GM12872 (cell line): ENCODE data around the gene CDKN3.

ENCODE experiments used
- CTCF ChIP-seq: IDR thresholded peaks from 3 replicates; pipeline ENCODE4 v1.5.1; 2011; ENCODE audit warnings: low read depth, mild to moderate bottlenecking, low read length, moderate library complexity; ENCODE audit not compliant: insufficient read depth

Gene CDKN3

GRCh38 chr14:54423991-54424390, 27.2 kb downstream of the CDKN3 start:
- TF ChIP-seq CTCF = no peak

- no peak for TF ChIP-seq CTCF
Observed at GRCh38 chr14:54424479-54424901, 27.7 kb downstream of the CDKN3 start.

- TF ChIP-seq CTCF = no peak
Observed at GRCh38 chr14:54425068-54425467, 28.3 kb downstream of the CDKN3 start.

GRCh38 chr14:54425537-54426274, 28.9 kb downstream of the CDKN3 start:
- TF ChIP-seq CTCF = no peak

GRCh38 chr14:54427871-54428270, 31.1 kb downstream of the CDKN3 start:
- TF ChIP-seq CTCF = no peak

GRCh38 chr14:54428527-54428926, 31.7 kb downstream of the CDKN3 start:
- no peak for TF ChIP-seq CTCF

- no peak for TF ChIP-seq CTCF
Observed at GRCh38 chr14:54435500-54435981, 38.7 kb downstream of the CDKN3 start.
